ENCODE measurements around the gene GGN. TPM values are rescaled to one million over a fixed set of nuclear protein-coding genes. Genes with fewer than 3 reads are reported as not detected.

GGN gene
- total and polyA plus RNA-seq, 7 donors = 0.28 TPM; not detected in 6

GRCh38 chr19:38392707-38393308 lies 5.0 kb upstream of the GGN start:
- Histone ChIP-seq H3K27ac (no peak overlapping the region), H3K9me3 (no peaks in the 10 kb centered on the region), H3K4me1 (peaks cover 0 to 19% (median 17%) of the 10 kb centered on the region in 4 donors), H3K4me3 (no peak overlapping the region), H3K27me3 (peaks cover 11 to 79% (median 44%) of the 10 kb centered on the region in 3 donors), H3K36me3 (no peaks in the 10 kb centered on the region)
- intact Hi-C loops (cut with DNase I) = no loop called here
- DNase-seq = no peak
- 35 to 69% methylated on average over 6 of the region's 6 CpGs for WGBS, 2 donors
- no peak for TF ChIP-seq POLR2A (IDR thresholded peaks at IDR 0.05)
- TF ChIP-seq CTCF (IDR thresholded peaks at IDR 0.05) = no peak
- no peak for TF ChIP-seq EP300 (IDR thresholded peaks at IDR 0.05)
- no peak for TF ChIP-seq POLR2AphosphoS5 (IDR thresholded peaks at IDR 0.05)

- no peak for DNase-seq
- Histone ChIP-seq H3K27ac (no peak overlapping the region), H3K36me3 (no peaks in the 10 kb centered on the region), H3K4me1 (peaks cover 0 to 27% (median 25%) of the 10 kb centered on the region in 4 donors), H3K4me3 (no peak overlapping the region), H3K9me3 (no peaks in the 10 kb centered on the region), H3K27me3 (peaks cover 13 to 79% (median 44%) of the 10 kb centered on the region in 3 donors)
- WGBS, 2 donors = 67 to 70% methylated on average over 8 of the region's 8 CpGs
- intact Hi-C loops (cut with DNase I) = no loop called here
- TF ChIP-seq POLR2A (IDR thresholded peaks at IDR 0.05) (no peak), EP300 (IDR thresholded peaks at IDR 0.05) (no peak), POLR2AphosphoS5 (IDR thresholded peaks at IDR 0.05) (no peak), CTCF (IDR thresholded peaks at IDR 0.05) (no peak)
Measured at GRCh38 chr19:38391911-38392464, 4.2 kb upstream of the GGN start.

- intact Hi-C loops (cut with DNase I) = no loop called here
Measured at GRCh38 chr19:38389957-38390924, 2.4 kb upstream of the GGN start.

More at GRCh38 chr19:38389957-38390924, 2.4 kb upstream of the GGN start:
- H3K9me3 ChIP-seq = no peaks in the 10 kb centered on the region
- peak overlapping the region in 1 of 4 donors; percentile 53 for H3K27ac ChIP-seq
- peaks cover 0 to 3% (median 0%) of the 10 kb centered on the region in 4 donors for H3K36me3 ChIP-seq
- DNase-seq = no peak
- peaks cover 15 to 79% (median 51%) of the 10 kb centered on the region in 3 donors for H3K27me3 ChIP-seq
- 44 to 45% methylated on average over 22 of the region's 22 CpGs for WGBS, 2 donors
- peaks cover 0 to 37% (median 33%) of the 10 kb centered on the region in 4 donors for H3K4me1 ChIP-seq
- TF ChIP-seq CTCF (IDR thresholded peaks at IDR 0.05) = no peak
- TF ChIP-seq POLR2A (IDR thresholded peaks at IDR 0.05) = no peak
- TF ChIP-seq EP300 (IDR thresholded peaks at IDR 0.05) = no peak
- TF ChIP-seq POLR2AphosphoS5 (IDR thresholded peaks at IDR 0.05) = no peak
- H3K4me3 ChIP-seq = no peak overlapping the region

Data from sigmoid colon (tissue), 7 donors.